NCI-H187 (cell line): ENCODE measurements around the gene MACROD2.

Source experiments
- DNase-seq, 2 experiments: peaks; one replicate each; lab custom pipeline; 2025; lab: John Stamatoyannopoulos, UW

The MACROD2 gene

DNA sequence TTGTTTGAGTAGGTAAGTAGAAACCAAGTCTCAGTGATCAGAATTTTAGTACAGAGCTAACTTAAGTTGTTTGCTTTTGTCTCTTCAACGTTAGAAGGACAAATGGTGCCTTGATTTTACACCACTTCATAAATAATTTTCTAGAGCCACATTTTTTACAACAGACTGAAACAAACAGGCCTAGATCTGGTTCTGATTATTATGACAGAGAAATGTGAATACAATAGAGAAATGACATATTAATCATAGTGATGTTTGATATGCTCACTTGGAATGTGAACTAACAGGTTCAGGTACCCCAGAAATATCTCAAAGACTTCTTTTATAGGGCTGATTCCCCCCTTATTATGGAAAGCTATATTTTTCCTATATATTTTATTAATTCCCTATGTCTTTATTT lies 1817.4 kb downstream of the MACROD2 start:
- DNase-seq = no peak

DNA sequence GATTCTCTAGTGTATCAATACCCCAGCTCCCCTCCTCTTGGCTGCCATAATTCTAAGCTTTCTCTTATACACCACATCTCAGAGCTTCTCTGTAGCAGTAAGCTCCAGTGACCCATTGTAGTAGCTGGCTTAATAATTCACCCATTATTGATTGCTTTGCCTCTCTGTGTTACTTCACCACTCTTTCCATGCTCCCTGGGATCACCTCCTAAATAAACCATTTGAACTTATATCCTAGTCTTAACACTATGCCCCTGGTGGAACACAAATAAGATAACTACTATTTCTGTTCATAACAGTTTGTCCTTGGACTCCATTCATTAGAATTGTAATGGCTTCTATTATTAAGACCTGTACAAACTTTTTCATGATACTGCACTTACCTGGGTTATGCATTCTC lies 1819.0 kb downstream of the MACROD2 start:
- DNase-seq = no peak

DNA sequence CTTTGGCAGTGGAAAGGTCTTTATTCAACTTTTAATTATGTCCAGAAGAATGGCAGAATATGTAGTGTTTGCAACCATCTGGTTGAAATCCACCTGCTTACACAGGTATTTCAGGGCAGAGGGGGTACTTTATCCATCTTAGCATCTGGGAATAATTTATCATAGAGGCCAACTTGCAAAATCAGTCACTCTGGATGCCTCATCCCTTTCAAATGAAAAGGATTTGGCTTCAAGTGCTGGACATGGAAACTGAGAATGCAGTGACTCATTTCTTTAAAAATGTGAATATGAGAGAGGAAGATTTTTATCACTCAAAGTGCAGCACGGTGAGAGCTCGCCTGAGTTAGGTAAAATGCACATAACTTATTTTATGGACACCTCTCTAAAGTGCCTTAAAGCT lies 1819.6 kb downstream of the MACROD2 start:
- no peak for DNase-seq

DNA sequence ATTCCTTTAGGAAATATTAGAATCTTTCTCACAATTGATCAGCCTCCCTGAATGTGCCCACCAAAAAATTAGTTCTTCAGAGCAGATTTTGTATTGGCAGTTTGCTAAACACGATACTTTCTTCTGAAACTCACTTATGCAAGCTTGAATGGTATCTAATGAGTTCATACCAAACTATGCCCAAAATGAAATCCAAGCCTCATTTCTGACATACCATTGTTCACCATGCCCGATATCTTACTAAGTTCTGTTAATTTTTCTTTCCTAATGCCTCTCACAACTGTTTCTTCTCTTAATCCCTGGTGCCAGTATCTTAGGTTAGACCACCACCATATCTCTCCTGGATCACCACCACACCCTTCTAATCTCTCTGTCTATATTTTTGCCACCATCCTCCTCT lies 1822.0 kb downstream of the MACROD2 start:
- DNase-seq = no peak

DNA sequence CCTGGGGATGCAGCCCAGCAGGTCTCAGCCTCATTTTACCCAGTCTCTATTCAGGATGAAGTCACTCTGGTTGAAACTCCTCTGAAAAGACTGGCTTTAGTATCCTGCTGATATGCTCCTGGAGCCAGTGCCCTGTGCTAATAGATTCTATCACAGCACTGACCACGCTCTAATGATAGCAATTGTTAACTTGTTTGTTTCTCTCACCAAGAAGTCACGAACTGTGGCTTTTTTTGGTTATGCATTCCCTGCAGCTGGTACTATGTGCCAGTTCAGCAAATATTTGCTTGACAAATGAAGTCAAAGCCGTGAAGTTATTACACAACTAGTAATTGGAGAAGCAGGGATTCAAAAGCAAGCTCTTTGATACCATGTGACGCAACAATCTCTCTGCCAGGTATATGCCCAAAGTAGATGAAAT lies 1823.3 kb downstream of the MACROD2 start:
- no peak for DNase-seq

DNA sequence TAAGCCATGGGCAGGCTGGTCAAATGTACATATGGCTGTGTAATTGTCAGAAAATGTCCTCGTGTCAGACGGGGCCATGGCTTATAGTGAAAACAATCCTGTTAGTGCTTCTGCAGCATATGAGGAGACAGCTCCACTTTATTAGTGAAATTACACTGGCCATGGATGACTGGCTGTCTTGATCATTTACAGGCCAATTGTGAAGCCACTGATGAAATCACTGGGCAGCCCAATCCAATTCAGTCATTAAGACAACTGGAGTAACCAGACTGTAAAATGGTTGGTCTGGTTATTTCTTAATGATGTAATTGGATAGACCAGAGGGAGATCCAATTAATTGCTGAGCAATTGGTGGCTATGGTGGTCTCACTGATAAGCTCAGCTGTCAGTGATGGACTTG lies 1828.4 kb downstream of the MACROD2 start:
- no peak for DNase-seq

DNA sequence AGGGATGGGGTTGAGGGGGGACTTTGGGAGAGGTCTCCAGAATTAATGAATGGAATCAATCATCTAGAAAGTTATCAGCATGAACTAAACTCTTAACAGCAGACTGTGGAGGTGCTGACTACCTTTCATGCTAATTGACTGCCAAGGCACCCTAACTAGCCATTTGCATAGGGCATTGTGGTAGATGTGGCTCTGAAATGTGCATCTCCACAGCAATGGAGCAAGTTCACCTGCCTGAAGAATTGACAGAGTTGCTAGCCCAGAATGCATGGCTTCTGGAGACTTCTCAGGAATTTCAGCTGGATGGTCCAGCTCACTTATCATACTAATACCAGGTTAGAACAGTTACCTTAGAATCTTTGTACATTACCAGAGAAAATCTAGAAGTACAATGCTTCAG lies 1832.3 kb downstream of the MACROD2 start:
- DNase-seq = no peak

DNA sequence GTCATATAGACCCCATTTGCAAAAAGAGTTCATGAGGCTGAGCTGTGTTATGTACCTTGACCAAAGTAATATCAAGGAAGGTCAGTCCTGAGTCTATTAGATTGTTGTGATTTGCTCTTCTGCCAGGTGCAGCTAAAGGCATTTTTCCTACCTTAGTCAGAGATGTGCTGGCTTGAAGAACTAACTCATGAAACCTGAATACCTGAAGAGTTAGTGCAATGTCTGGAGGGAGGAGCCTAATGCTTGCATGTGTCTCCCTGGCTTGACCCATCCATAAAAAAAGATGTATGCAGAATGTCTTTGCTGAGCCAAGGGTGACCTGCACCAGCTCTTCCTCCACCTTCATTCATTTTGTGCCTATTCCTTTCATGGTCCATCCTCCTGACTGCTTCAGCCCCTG lies 1835.9 kb downstream of the MACROD2 start:
- no peak for DNase-seq

DNA sequence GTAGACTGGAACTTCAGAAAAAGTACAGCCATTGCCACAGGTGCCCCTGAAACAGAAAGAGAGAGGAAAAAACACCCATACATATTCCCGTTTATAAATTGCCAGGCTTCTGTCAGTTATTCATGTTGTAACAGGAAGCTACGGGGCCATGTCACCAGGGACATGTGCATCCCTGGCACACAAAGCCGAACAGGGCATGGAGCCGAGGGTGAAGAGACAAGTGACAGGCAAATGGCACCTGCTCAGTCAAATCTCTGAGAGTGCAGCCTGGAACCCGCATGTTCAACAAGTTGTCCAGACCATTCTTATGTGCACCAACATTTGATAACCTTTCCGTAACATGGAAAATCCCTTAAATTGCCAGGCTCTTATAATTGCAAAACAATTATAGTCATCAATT lies 1837.2 kb downstream of the MACROD2 start:
- DNase-seq = no peak

DNA sequence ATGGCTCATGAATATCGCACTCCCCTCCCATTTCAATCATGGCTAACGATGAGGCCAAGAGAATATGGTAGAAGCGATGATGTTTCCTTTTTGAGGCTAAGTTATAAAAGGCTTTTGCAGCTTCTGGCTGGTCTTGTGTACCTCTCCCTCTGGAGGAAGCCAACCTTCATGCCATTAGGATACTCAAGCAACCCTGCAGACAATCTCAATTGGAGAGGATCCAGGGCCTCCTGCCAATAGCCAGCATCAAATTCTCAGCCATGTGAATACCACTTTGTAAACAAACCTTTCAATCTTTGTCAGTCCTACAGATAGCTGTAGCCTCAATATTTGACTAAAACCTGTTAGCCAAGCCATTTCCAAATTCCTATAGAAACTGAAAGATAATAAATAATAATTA lies 1839.5 kb downstream of the MACROD2 start:
- DNase-seq = peak; percentile 0 to 2

DNA sequence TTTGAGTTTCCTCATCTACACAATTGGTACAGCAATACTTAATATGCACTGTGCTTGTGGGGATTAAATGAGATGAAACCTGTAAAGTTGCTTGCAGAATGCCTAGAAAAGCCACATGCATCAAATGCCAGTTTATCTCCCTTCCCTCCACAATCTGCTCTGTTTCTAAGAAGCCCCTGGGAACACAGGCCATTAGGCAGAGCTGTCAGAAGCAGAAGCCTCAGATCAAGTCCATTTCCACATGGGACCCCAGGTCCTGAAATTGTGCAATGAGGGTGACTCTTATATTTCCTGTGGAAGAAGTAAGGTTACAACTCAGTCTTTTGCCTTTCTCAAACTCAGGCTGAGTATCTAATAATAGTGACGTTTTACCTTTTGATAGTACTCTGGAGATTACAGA lies 1840.5 kb downstream of the MACROD2 start:
- no peak for DNase-seq

DNA sequence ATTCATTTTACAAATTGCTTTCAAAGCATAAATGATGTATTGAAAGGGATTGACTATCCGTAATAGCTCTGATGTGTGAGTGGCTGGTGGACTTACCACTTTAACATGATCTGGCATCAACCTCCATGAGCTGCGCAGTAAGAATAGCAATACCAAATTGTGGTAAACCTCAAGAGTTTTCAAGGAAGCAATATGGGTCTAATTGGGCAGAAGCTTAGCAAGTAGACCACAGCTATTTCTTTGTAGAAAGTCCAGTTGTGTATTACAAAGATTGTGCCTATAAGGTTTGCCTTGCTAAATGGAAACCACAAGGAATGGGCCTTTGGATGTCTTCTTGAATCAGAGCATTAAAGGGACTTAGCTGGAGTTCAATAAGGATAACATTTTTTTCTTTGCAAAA lies 1841.3 kb downstream of the MACROD2 start:
- no peak for DNase-seq

DNA sequence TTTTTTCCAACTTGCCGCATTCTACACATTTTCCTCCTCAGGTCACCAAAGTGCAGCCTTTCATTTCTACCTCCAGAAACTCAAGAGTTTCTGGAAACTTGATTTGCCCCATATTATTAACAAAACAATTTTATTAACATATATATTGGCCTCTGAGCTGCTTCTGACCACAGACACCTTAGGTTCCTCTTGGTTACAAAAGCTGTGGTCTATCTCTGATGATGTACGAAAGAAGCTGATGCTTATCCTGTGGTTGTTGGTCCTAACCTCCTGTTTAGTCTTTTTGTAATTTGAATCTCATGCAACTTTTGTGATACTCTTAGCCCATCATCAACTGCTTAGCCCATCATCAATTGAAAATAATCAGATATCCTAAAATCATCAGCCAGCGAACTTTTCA lies 1842.2 kb downstream of the MACROD2 start:
- DNase-seq = no peak

DNA sequence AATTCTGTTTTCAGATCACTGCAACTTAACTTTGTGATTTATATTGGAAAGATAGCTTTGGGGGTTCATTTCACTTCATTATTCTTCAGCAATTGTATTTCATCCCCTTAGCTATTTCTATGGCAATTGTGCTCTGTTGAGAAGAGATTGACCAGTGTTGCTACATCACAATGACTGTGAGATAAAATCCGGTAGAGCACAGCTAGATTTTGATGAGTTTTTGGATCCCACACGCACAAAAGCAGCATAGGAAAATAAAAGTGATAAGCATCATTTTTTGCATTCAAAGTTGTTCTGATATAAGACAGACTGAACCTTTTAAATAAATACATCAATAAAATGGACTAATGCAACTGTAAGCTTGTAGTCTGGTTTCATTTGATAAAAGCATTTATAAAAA lies 1843.2 kb downstream of the MACROD2 start:
- DNase-seq = no peak

DNA sequence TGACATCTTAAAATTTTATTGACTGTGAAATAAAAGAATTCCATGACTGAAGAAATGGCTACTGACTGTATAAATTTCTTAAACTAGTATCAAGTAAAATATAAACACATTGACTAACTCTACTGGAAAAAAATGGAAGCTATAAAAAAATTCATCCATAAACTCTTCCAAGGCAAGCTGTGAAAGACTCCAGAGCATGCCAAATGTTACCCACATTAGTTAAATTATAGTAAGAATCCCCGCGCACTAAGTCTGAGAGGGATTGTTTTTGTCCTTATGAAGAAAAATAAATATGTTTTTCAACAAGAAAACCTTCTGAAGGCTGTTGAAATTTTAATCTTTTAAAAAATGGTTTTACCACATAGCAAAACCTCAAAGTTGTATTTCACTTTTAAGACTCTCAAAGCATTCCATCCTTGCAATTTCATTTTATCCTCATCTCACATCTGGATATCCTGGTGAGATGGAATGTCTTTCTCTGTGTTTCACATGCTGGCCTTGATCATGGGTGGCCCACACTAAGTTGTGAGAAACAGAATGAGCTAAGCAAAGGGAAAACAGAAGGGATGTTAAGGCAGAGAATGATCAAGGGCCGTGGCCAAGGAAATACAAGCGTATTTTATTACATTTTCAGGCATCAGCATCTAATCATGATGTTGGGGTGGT lies 1845.5 kb downstream of the MACROD2 start:
- DNase-seq = no peak

DNA sequence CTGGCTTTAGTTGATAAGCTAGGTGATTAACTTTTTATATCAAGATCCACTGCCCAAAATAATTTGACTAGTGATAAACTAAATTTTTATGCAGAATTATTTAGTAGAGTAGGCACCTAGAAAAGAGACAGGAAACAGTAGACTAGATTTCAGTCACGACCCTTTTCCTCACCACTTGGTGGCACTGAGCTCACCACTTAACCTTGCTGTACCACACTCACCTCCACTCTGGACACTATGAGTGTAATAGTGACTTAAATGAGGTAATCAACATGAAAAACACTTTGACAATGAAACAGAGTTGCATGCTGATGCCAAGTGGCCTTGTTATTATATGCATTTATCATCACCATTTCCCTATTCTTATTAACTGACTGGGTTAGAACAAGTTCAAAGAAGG lies 1847.6 kb downstream of the MACROD2 start:
- DNase-seq = no peak

DNA sequence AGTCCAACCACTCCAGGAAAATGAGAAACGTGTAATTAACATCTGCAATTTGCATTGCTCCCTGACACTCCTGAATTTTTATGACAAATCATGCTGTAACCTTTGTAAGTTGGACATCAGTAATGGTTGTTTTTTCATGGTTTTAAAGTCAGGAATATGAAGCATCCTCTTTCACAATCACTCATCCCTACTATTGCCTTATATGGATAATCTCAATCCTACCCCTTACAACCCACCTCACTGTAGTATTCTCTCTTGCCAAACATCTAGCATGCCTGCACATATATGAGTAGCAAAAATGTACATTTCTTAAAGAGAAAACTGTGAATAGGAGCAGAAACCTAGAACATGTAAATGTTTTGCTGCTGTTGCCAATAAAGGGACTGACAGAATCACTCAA lies 1848.5 kb downstream of the MACROD2 start:
- DNase-seq = no peak

DNA sequence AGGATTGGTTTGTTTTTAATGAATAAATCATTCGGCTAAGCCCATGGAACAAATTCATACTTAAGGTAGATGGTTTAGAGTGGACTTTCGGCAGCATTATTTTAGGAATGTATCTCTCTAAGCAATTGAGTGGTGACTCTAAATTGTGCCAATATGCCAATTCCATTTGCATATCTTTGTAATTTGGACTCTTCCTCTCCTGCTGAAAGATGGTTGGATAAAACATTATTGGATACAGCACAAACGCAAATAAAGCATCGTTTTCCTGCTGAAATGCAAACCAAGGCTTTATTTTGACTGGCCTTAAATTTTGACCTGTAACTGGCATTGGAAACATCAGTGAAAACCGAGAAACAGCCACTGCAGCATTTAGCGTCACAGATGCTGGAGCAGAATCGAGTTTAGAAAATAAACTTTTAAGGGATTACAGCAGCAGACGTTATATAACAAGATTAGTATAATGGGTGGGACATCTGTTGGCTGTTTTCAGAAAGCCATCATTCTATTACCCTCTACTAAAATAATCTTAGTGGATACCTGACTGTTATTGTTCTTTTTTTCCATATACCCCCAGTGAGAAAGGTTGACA lies 1852.0 kb downstream of the MACROD2 start:
- no peak for DNase-seq

DNA sequence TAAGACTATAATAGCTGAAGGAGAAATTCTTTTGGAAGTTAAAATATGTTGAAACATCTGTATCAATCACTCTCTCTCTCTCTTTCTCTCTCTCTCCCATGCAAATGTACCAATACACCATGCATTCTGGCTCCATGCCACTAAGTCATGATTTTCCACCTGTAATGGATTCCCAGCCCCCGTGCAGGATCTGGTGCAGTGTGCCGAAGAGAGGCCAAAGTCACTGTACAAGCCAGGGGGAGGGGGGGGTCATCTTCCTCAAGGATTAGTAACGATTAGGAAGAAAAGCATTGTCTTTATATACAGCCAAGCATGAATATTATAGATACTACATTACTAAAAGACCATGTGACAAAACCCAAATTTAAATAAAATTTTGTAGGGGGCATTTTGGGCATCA lies 1852.8 kb downstream of the MACROD2 start:
- no peak for DNase-seq

DNA sequence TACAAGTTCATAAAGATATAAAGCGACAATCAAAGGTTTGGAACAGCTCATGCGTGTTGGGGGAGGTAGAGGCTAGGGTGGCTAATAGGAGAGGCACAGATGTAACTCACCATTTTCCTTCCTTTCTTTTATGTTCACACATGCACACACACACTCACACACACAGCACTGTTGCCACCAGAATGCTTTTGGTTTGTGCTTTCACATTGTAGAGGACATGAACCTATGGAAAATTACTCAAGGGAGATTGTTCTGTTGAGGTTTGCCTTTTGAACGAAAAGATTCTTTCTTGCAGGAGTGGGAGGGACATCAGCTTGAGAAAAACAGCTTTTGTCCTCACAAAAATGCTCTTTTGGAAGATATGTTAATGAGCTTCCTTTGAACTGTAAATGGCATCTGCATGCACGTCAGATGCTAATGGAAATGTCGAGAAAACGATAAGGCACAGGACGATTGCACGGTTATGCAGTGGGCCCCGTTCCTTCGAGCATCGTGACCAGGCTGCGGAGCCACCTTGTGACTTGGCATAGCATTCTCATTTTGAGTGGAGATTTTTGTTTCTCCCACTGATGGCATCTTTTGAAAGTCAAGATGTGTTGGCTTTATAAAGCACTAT lies 1853.8 kb downstream of the MACROD2 start:
- no peak for DNase-seq

DNA sequence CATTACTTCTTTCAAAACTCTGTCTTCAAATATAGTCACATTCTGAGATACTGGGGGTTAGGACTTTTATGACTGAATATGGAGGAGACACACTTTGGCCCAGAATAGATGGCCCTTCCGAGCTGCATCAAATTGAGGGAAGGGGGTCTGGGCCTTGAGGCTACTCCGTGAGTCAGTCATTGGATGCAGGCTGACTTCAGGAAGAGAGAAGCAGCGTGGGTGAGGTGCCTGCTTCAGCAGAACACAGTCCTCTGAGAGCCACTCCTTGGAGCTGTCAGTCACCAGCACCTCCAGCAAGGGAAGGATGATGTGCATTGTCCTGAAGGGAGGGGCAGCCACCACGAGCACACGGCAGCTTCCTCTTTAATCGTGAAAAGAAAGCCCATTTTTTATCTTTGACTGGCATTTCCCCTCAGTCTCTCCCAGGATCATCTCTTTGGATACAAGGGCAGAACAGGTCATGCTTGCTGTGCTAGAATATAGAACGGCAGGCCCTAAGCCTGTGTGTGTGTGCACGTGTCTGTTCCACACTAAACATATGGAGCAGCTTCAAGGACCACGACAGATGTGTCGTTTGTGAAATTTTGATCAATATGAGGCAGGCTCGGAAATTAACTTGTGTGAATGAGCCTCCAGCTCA lies 1856.4 kb downstream of the MACROD2 start:
- DNase-seq = no peak

DNA sequence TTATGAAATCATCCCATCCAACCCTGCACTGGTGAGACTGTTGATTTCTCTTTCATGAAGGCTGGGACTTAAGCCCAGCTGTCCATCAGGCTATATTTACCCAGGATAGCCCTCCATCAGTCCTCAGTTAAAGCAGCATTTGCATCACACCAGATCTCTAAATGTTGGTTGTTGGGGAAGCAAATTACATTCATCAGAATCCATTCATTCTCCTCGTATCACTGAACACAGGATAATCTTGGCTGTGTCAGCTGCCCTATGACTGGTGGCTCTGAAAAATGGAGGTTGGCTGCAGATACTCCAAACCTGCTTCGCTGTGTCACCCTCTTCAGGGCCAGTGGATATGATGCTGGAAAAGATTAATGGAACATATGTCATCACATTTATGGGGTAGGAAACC lies 1859.6 kb downstream of the MACROD2 start:
- no peak for DNase-seq

DNA sequence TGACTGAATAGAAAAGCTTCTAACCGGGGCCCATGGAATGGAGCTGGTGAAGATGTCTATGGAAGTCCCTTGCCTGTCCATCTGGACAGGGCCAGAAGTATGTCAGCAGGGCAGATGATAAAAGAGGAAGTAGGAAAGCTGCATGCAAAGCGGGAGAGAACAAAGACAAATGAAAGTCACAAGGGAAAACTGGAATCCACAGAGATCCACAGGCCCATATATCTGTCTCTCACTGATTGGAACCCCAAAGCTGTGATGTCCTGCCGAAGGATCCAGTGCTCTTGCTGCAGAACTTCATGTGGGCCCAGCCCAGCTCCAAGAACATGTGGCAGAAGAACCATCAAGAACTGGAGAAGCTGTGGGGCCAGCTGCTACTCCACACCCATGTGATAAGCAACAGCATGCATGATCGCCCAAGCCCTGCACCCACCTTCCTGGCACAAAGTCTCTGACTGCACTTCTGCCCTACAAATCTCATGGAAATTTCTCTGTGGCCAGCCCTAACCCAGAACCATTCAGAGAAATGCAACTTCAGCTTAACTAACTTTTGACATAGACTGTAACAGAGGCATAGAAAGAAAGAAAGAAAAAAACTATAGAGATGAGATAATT lies 1862.0 kb downstream of the MACROD2 start:
- no peak for DNase-seq
